Measurements from ENCODE around the gene LTBP2.

GRCh38 chr14:74543771-74544438 lies 68.1 kb downstream of the LTBP2 start:
- TF ChIP-seq CTCF (IDR thresholded peaks at IDR 0.05) (no peak), POLR2A (IDR thresholded peaks at IDR 0.05) (no peak)

All from thyroid gland (tissue), 4 donors.